G401.6 (cell line): Measurements from ENCODE around the gene MINAR2.

Experiments
- FAIRE-seq: peaks from 2 replicates; lab custom pipeline; 2012; peaks lifted over from hg19 to GRCh38; lab: Jason Lieb, UNC

MINAR2 gene

GRCh38 chr5:129771058-129771838 is 23.4 kb downstream of the MINAR2 start:
- FAIRE-seq: peak; percentile 60

- FAIRE-seq: no peak
These were observed 25.5 kb downstream of the MINAR2 start for GRCh38 chr5:129773376-129773775.

- FAIRE-seq: no peak
These were observed 33.7 kb downstream of the MINAR2 start for GRCh38 chr5:129781594-129781993.

- no peak for FAIRE-seq
These were observed 55.5 kb downstream of the MINAR2 start for GRCh38 chr5:129803403-129803802.

- no peak for FAIRE-seq
These were observed 56.8 kb downstream of the MINAR2 start for GRCh38 chr5:129804705-129805104.

- no peak for FAIRE-seq
These were observed 59.4 kb downstream of the MINAR2 start for GRCh38 chr5:129807162-129807814.
